Islet of Langerhans (tissue), 1 donor: ENCODE results near the gene GPR61.

ENCODE experiments used
- FAIRE-seq: peaks from one replicate; lab custom pipeline; 2011; peaks lifted over from hg19 to GRCh38; lab: Jason Lieb, UNC

GPR61 gene

DNA sequence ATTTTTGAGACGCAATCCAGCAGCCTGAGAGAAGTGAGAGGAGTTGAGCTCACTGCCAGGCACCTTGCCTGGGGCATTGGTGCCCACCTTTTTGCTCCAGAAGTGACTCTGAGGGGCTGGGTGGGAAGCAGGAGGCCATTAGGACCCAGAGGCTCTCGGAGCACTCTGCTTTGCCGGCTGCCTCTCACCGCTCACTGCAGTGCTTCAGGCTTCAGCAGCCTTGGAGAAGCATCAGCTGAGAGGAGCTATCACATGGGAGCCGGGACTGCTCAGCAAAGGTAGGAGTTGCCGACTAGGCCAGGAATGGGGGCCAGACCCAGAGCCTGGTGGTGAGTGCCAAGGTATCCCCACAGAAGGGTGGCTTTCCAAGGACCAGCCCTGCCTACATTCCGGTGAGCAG lies at the start of gene GPR61:
TSS of gene GPR61 (plus strand) at position 197 of the 400 bp plus-strand sequence. CDS start 3,151 bp downstream, outside the sequence.
- no peak for FAIRE-seq

DNA sequence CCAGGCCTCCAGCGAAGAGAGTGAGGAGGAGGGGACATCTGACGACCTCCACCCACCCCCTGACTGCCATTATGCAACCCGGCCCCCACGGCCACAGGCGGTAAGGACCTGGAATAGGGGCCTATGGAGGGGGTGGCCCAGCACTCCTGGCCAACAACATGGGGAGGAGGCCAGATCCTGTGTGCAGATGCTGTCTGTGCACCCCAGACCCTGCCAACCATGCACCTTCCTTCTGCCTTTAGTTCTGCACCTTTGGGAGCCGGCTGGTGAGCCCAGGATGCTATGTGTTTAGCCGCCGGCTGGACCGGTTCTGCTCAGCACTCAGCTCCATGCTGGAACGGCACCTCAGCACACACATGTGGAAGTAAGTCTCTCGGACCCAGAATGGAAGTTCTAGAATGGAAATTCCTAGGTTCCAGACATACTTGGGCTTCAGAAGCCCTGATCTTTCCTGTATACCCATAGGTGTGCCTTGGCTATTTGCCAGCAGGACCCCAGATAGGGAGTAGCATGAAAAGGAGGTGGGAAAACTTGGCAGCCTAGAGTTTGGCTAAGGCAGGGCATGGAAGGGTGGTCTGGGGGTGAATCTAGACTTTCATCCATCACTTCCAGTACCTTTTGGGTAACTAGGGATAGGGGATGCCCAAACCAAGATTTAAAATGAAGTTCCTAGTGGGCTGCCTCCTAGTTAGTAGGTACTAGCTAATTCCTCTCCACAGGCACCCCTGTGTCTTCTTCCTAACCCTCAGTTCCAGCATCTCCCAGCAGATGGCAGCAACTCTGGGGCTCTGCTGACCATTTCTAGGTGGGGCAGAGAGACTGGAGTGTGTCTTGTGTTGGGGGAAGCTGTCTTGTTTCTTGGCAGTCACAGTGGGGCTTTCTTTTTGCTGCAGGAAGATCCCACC lies 49.4 kb upstream of the GPR61 start:
- FAIRE-seq = no peak

GRCh38 chr1:109490934-109491302 lies 48.8 kb upstream of the GPR61 start:
- no peak for FAIRE-seq

- no peak for FAIRE-seq
Measured at GRCh38 chr1:109491372-109491771, 48.3 kb upstream of the GPR61 start.

DNA sequence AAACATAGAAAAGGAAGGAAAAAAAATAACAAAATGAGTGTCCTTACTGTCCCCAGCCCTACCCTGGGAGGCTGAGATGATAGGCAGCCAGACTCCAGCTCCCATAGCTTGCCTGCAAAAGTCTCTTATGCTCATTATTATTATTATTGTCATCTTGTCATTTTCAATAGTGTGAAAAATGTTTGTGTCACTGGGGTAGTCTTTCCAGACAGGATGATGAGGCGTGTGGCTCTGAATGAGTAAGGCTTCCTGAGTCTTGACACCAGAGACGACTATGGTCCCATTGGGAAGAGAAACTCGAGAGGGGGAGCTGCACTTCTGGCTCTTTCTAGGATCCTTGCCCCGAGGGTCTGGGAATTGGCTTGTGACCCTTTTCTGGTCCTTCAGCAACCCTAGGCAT lies 46.9 kb upstream of the GPR61 start:
- FAIRE-seq = no peak

- FAIRE-seq = no peak
Measured at GRCh38 chr1:109493227-109493626, 46.4 kb upstream of the GPR61 start.

DNA sequence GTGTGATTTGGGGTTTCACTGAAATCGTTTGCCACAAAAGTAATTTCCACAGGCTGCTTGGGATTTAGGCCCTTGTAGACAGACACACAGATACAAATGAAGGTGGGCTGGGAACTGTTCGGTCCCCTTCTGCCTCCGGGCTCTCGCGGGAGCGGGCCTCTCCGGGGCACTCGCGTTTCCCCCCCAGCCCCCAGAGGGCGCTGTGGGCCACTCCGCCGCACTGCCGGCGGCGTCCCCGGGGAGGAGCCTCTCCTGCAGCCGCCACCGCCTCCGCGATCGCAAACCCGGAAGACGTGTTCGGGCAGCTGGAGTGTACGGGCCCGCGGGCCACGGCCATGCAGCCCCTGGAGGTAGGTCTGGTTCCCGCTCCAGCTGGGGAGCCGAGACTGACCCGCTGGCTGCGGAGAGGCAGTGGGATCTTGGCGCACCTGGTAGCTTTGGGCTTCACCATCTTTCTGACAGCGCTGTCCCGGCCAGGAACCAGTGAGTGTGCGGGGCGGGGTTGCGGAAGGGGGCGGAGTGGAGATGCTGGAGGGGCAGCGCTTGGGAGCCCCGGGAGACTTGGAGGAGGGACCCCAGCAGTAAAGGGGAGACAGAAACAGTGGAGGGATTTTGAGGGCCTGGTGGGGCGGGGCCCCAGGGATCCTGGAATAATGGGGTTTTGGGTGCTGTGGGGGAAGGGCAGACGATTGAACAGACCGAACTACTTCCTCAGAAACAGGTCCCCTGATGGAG lies 45.7 kb upstream of the GPR61 start, which contains the start of gene CYB561D1:
TSS of gene CYB561D1 (plus strand) at position 290 of the 735 bp plus-strand sequence. CDS start at position 336, 46 bp downstream.
- FAIRE-seq = no peak

DNA sequence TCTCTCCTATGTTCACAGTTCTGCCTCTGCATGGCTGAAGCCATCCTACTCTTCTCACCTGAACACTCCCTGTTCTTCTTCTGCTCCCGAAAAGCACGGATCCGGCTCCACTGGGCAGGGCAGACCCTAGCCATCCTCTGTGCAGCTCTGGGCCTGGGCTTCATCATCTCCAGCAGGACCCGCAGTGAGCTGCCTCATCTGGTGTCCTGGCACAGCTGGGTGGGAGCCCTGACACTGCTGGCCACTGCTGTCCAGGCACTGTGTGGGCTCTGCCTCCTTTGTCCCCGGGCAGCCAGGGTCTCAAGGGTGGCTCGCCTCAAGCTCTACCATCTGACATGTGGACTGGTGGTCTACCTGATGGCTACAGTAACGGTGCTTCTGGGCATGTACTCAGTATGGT lies 43.9 kb upstream of the GPR61 start:
- FAIRE-seq = no peak

DNA sequence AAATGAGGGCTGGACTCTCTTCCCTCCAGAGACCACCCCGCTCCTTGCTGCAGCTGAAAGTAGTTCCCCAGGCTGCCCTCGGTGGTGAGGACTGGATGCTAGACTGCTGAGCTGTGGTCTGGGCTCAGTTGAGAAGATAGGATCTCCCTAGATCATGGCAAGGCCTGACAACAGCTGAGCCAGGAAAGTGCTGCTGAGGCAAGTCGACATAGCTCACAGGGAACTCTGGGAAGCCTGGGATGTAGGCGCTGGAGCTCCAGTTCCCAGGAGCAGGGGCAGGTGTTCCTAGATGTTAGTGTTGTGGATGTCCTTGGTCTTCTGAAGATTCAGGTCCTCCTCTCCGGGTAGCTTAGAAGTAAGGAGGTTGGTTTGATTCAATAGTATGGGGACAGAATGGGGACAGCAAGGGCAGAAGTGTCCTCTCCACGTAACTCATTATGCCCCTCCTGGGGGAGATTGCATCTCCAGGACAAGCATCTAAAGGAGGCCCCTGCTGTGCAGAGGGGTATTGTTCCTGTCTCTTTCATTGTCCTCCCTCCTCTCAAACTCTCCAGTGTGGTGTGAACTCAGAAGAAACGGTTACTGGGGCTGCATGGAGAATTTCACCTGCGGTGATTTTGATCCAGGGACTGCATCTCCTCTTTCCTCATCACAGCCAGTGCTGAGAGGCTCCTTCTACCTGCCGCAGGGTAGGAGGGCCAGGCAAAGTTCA lies 42.1 kb upstream of the GPR61 start:
- no peak for FAIRE-seq

DNA sequence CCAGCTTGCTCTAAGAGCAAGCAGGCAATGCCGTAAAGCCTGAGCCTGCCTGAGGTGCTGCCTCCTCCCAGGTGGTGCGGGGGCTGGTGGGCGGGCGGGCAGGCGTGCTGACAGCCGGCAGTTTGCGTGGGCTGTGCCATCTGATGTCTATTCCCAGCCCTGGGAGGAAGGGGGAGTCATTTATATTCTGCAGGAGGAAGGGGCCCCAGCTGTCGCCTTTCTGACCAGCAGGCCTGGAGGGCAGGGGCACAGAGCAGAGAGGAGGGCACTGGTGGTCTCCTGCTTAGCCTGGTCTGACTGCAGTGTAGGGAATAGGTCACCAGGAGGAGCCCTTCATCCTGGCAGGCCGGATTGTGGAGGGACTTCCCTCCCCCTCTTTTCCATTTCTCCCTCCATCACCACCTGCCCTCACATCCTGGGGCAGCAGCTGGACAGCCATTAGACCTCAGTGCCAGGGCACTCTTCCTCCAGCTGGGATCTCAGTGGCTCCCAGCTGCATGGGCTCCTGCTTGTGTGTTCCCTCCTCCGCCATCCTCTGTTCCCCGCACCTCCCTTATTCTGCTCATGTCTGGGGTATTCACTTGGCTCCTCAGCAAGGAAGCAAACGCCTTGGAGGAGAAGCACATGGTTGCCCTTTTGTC lies 41.4 kb upstream of the GPR61 start:
- no peak for FAIRE-seq

GRCh38 chr1:109499081-109499480 lies 40.6 kb upstream of the GPR61 start:
- FAIRE-seq = no peak

DNA sequence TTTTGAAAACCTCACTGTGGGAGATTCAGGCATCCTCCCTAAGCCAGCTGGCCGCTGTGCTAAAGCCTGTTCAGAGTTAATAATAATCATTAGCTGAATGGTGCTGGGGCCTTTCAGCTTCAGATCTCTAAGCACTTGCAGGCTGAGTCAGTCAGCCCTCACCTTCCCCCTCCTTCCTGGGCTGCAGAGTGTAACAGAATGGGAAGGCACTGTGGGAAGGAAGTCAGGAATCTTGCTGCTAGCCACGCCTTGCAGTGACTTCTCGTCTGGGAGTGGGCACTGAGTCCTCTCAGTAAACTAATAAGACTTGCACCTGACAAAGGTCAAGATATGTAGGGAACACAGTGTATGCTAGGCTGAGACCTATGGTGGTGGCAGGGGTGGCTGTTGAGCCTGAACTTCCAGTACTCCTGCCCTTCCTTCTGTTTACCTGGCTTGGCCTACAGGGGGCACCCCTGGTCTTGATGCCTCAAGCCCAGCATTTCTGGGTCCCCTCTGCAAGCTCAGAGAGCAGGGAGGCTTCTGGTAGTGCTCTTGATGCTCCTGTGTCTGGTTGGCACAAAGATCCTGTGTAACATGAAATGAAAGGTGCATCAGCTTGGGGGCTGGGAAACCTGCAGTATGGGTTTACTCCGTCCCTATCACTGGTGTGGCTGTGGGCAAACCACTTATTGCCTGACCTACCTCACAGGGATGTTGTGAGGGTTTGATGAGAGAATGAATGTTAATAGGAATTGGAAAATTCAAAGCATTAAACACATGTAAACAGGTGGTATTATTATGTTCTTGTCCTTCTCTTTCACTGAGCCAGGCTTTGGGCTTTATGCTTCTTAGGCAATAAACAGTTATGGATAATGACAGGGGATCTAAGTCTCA lies 39.8 kb upstream of the GPR61 start:
- no peak for FAIRE-seq

- FAIRE-seq = no peak
Measured at GRCh38 chr1:109500941-109501381, 38.7 kb upstream of the GPR61 start.

DNA sequence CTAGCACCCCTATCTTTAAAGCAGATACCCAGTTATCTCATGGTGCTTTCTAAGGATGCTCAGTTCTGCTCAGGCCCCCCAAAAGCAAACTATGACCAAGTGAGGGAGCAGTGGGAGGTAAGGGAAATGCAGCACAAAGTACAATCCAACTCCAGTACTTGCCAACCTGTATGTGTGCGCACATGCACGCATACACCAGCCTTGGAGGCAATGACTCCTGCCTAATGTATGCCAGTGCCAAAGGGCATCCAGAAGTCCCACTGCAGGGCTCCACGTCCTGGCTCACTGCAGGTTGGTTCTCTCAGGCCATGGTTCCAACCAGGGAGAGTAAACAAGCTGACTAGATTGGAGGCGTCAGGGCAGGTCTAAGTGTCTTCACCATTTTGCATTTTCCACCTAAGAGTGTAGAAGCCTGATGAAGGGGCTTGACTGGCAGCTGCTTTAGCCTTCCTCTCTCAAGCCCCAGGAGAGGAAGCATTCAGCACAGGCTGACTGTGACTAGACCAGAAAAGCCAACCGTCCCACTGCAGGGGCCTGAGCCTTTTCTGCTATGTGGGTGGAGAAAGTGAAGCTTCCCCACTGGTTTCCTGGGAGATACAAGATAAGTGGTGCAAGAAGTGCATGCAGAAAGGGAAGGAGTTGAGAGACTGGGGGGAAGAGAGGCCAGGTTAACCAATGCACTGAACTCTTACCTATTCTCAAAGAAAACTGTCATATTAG lies 37.9 kb upstream of the GPR61 start:
- FAIRE-seq = no peak

DNA sequence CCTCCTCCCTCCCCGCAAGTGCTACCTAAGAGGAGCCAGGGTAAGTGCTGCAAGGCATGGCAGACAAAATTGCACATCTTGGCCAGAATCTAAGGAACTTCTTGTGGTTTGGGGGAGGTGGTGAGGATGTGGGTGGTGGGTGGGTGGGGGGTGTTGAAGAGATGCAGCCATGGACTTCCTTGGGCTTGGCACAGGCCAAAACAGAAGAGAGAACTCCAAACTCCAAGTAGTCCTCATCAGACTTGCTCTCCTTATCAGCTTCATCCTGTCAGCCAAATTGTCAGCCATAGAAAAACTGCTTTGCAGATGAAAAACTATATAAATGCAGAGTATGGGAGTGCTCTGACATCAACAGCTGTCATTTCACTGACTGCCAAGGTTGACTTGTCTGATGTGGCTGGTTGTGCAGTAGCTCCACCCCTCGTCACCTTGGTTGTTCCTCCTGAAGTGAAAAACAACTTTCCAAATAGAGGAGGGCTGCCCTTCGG lies 37.3 kb upstream of the GPR61 start:
- FAIRE-seq = no peak

DNA sequence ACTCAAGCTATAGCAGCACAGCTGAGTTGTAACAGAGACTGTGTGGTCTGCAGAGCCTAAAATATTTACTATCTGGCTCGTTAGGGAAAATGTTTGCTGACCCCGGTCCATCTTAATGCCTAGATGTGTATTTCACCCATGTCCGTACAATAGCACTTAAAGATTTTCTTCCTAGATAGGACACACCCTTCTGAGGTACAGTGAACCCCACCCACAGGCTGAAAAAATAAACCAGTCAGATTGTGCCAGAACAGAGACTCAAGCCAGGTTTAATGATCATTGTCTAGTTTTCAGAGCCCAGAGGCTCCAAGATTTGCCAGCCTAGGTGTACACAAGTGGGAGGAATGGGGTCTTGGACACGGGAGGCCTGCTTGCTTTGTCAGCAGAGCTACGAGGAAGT lies 35.7 kb upstream of the GPR61 start:
- no peak for FAIRE-seq

- FAIRE-seq = no peak
Measured at GRCh38 chr1:109504974-109505373, 34.7 kb upstream of the GPR61 start.

GRCh38 chr1:109508001-109508872 lies 31.4 kb upstream of the GPR61 start:
- no peak for FAIRE-seq

DNA sequence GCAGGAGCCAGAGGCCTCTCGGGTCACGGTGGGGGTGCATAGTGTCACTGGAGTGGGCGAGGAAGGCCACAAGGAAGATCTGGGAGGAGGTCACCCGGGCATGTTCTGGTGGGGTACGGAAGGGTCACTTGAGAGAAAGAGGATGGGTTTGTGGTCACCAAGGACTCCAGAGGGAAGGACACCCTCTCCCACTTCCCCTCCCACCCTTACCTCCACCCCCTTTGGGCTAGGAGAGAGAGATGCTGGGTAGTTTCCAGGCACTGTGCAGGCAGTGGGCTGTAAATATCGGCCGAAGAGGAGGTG lies 30.8 kb upstream of the GPR61 start:
- no peak for FAIRE-seq
